ENCODE data around the gene POTEC. TPM values are rescaled to one million over a fixed set of nuclear protein-coding genes. Genes with fewer than 3 reads are reported as not detected.
"Not testable (repeated sequence)": the region's sequence is repeated elsewhere in the genome, so short reads cannot be mapped to it uniquely, and the experiment has no call there.

POTEC gene
- 0.29 and 0.36 TPM in 2 replicates for total RNA-seq

- H3K27ac ChIP-seq (ENCODE audit: low read depth, low read length); H2AFZ ChIP-seq (ENCODE audit: low read length); H3K4me1 ChIP-seq (ENCODE audit: insufficient read depth, low read length); DNase-seq (ENCODE audit: insufficient read length, low spot score, missing footprints); H3K79me2 ChIP-seq (ENCODE audit: insufficient read depth, low read length); H3K27me3 ChIP-seq (ENCODE audit: insufficient read depth, low read length); H3K36me3 ChIP-seq (ENCODE audit: insufficient read depth, low read length); H3K4me3 ChIP-seq (ENCODE audit: insufficient read depth, low read length); H4K20me1 ChIP-seq (ENCODE audit: insufficient read depth, low read length); H3K4me2 ChIP-seq (ENCODE audit: insufficient read depth, low read length); H3K9me3 ChIP-seq (ENCODE audit: low read depth, low read length): not testable (repeated sequence)
Measured at GRCh38 chr18:14543446-14543964, at the start of gene POTEC. POTEC (minus strand) TSS chr18:14543600; CDS start chr18:14543146, 454 bp downstream.

DNA sequence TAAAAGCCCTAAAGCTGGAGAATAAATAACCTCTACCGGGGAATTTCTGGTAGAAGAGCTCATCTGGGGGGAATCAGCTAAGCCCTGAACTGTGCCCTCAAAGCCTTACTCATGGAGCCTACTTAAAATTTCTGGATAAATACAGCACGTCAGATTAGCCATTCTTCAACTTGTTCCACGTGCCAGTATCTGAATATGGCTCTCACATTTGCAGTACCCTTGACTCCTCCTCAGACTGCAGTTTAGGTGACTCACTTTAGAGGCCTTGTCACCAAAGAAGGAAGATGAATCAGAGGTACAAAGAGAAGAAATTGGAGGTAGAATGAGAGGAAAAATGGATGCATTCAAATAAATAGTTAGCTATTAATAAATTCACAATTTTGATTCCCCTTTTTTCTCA is 34.6 kb upstream of the POTEC start:
- no peak overlapping the region for H2AFZ ChIP-seq (ENCODE audit: low read length)
- H3K4me2 ChIP-seq (ENCODE audit: insufficient read depth, low read length), result no peak overlapping the region
- no peaks in the 10 kb centered on the region for H3K79me2 ChIP-seq (ENCODE audit: insufficient read depth, low read length)
- no peak overlapping the region for H3K4me3 ChIP-seq (ENCODE audit: insufficient read depth, low read length)
- no peaks in the 10 kb centered on the region for H3K9me3 ChIP-seq (ENCODE audit: low read depth, low read length)
- no peak for DNase-seq (ENCODE audit: insufficient read length, low spot score, missing footprints)
- no peak for TF ChIP-seq CTCF (IDR thresholded peaks at IDR 0.05; ENCODE audit: extremely low read depth, low read depth, low read length)
- no peaks in the 10 kb centered on the region for H4K20me1 ChIP-seq (ENCODE audit: insufficient read depth, low read length)
- no peaks in the 10 kb centered on the region for H3K27me3 ChIP-seq (ENCODE audit: insufficient read depth, low read length)
- H3K36me3 ChIP-seq (ENCODE audit: insufficient read depth, low read length), result no peaks in the 10 kb centered on the region
- no peak overlapping the region for H3K27ac ChIP-seq (ENCODE audit: low read depth, low read length)
- H3K4me1 ChIP-seq (ENCODE audit: insufficient read depth, low read length), result no peaks in the 10 kb centered on the region

DNA sequence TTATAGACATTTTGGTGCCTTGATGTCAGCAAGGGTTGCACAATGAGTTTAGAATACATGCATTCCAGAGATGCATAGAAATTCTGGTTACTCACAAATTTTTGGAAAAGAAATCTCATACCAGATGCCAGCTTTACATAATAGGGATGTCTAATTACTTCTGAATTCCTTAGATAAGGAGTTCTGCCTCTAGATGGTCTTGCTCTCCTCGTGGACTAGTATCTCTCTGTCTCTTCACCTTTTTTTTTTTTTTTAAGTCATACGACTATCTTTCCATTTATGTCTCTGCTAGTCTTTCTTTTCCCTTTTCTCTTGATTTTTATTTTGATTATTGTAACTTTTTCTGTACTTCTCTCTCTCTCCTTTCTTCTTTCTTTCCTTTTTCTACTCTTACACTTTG is 16.1 kb upstream of the POTEC start:
- not testable (repeated sequence) for H4K20me1 ChIP-seq (ENCODE audit: insufficient read depth, low read length)

GRCh38 chr18:14531659-14532058 is 11.7 kb downstream of the POTEC start:
- not testable (repeated sequence) for DNase-seq (ENCODE audit: insufficient read length, low spot score, missing footprints)

More for the DNA sequence above, 16.1 kb upstream of the POTEC start:
- H3K9me3 ChIP-seq (ENCODE audit: low read depth, low read length); H3K4me1 ChIP-seq (ENCODE audit: insufficient read depth, low read length); H3K27ac ChIP-seq (ENCODE audit: low read depth, low read length); H3K79me2 ChIP-seq (ENCODE audit: insufficient read depth, low read length); H3K4me3 ChIP-seq (ENCODE audit: insufficient read depth, low read length); H2AFZ ChIP-seq (ENCODE audit: low read length); H3K4me2 ChIP-seq (ENCODE audit: insufficient read depth, low read length); DNase-seq (ENCODE audit: insufficient read length, low spot score, missing footprints); H3K36me3 ChIP-seq (ENCODE audit: insufficient read depth, low read length); H3K27me3 ChIP-seq (ENCODE audit: insufficient read depth, low read length): not testable (repeated sequence)

GRCh38 chr18:14510707-14511106 is 32.7 kb downstream of the POTEC start:
- not testable (repeated sequence) for H3K27me3 ChIP-seq (ENCODE audit: insufficient read depth, low read length); H3K4me3 ChIP-seq (ENCODE audit: insufficient read depth, low read length); H3K79me2 ChIP-seq (ENCODE audit: insufficient read depth, low read length); H3K9me3 ChIP-seq (ENCODE audit: low read depth, low read length); H3K36me3 ChIP-seq (ENCODE audit: insufficient read depth, low read length); H4K20me1 ChIP-seq (ENCODE audit: insufficient read depth, low read length); H3K4me2 ChIP-seq (ENCODE audit: insufficient read depth, low read length); DNase-seq (ENCODE audit: insufficient read length, low spot score, missing footprints); H2AFZ ChIP-seq (ENCODE audit: low read length); H3K27ac ChIP-seq (ENCODE audit: low read depth, low read length); H3K4me1 ChIP-seq (ENCODE audit: insufficient read depth, low read length)

More at GRCh38 chr18:14531659-14532058, 11.7 kb downstream of the POTEC start:
- not testable (repeated sequence) for H3K36me3 ChIP-seq (ENCODE audit: insufficient read depth, low read length); H3K4me1 ChIP-seq (ENCODE audit: insufficient read depth, low read length); H3K4me2 ChIP-seq (ENCODE audit: insufficient read depth, low read length); H2AFZ ChIP-seq (ENCODE audit: low read length); H3K27me3 ChIP-seq (ENCODE audit: insufficient read depth, low read length); H3K79me2 ChIP-seq (ENCODE audit: insufficient read depth, low read length); H3K27ac ChIP-seq (ENCODE audit: low read depth, low read length); H3K4me3 ChIP-seq (ENCODE audit: insufficient read depth, low read length); H3K9me3 ChIP-seq (ENCODE audit: low read depth, low read length); H4K20me1 ChIP-seq (ENCODE audit: insufficient read depth, low read length)

DNA sequence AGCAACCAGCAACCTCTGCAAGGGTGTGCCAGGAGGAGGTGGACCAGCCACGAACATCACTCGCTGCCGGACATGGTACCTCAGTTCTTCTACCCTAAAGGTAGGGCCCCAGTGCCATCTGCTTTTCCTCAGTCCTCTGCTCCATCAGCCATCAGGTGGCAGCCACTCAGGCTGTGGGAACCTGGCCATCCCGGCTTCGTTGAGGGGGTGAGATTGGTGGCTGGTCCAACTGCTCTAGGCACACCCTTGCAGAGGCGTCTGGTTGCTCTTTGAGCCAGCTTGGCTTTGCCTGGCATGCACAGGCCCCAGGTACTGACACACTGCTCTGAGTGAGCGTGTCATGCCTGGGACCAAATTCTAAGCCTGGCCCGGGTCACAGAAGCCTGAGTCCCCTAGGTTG is 39.7 kb downstream of the POTEC start:
- H2AFZ ChIP-seq (ENCODE audit: low read length); H3K9me3 ChIP-seq (ENCODE audit: low read depth, low read length); H3K4me1 ChIP-seq (ENCODE audit: insufficient read depth, low read length); H3K27ac ChIP-seq (ENCODE audit: low read depth, low read length); DNase-seq (ENCODE audit: insufficient read length, low spot score, missing footprints); H3K4me2 ChIP-seq (ENCODE audit: insufficient read depth, low read length); H3K4me3 ChIP-seq (ENCODE audit: insufficient read depth, low read length); H3K79me2 ChIP-seq (ENCODE audit: insufficient read depth, low read length); H4K20me1 ChIP-seq (ENCODE audit: insufficient read depth, low read length); H3K36me3 ChIP-seq (ENCODE audit: insufficient read depth, low read length); H3K27me3 ChIP-seq (ENCODE audit: insufficient read depth, low read length): not testable (repeated sequence)

GRCh38 chr18:14501894-14502293 is 41.5 kb downstream of the POTEC start:
- H2AFZ ChIP-seq (ENCODE audit: low read length); H3K27ac ChIP-seq (ENCODE audit: low read depth, low read length); H3K9me3 ChIP-seq (ENCODE audit: low read depth, low read length); H3K36me3 ChIP-seq (ENCODE audit: insufficient read depth, low read length); H3K4me3 ChIP-seq (ENCODE audit: insufficient read depth, low read length); H3K4me2 ChIP-seq (ENCODE audit: insufficient read depth, low read length); H3K79me2 ChIP-seq (ENCODE audit: insufficient read depth, low read length); H4K20me1 ChIP-seq (ENCODE audit: insufficient read depth, low read length); H3K27me3 ChIP-seq (ENCODE audit: insufficient read depth, low read length); H3K4me1 ChIP-seq (ENCODE audit: insufficient read depth, low read length); DNase-seq (ENCODE audit: insufficient read length, low spot score, missing footprints): not testable (repeated sequence)

DNA sequence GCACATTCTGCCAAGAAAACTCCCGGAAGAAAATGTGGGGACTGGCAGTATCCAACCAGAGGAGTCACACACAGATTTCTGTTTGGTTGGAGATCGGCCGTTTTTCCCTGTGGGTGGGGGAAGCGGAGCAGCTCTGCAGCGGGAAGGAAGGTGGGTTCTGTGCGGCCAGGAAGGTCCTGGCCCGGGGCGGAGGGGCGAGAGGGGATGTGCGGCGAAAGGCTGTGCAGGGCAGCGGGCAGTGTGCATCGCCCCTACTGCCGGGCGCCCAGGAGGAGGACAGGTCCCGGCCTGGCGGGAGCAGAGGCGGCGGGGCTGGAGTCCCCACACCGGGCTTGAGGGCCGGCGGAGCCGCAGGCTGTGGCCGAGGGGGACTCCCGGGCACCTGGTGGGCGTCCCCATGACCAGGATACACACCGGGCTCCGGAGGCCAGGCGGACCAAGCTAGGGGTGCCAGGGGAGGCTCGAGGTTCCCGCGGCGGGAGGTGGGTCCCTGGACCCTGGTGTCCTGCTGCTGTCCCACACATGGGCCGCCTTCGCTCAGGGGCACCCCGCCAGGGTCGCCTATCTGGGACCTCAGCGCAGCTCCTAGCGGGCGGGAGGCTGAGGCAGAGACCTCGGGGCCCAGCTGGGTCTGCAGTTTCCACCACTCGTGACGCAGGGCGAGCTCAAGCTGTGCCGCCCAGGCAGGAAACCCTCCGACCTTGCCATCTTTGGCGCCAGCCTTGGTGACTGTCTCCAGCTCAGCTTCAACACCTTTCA is 54.0 kb downstream of the POTEC start:
- not testable (repeated sequence) for H3K36me3 ChIP-seq (ENCODE audit: insufficient read depth, low read length)

More for the DNA sequence above, 54.0 kb downstream of the POTEC start:
- H3K4me2 ChIP-seq (ENCODE audit: insufficient read depth, low read length); H3K9me3 ChIP-seq (ENCODE audit: low read depth, low read length); H3K27ac ChIP-seq (ENCODE audit: low read depth, low read length); H3K4me1 ChIP-seq (ENCODE audit: insufficient read depth, low read length); H4K20me1 ChIP-seq (ENCODE audit: insufficient read depth, low read length); H3K79me2 ChIP-seq (ENCODE audit: insufficient read depth, low read length); H2AFZ ChIP-seq (ENCODE audit: low read length); H3K27me3 ChIP-seq (ENCODE audit: insufficient read depth, low read length); DNase-seq (ENCODE audit: insufficient read length, low spot score, missing footprints); H3K4me3 ChIP-seq (ENCODE audit: insufficient read depth, low read length): not testable (repeated sequence)
